Mucosa of rectum (tissue), 2 donors: ENCODE results near the gene CEP104.
"Not testable (repeated sequence)": the region's sequence is repeated elsewhere in the genome, so short reads cannot be mapped to it uniquely, and the experiment has no call there.

Experiments
- H3K27ac ChIP-seq, 2 donors: one replicate each; pipeline ENCODE4 v1.7.0; 2013; ENCODE audit warnings: inconsistent platforms in 2 of 2, low read depth in 2 of 2, low read length in 2 of 2
- H3K27me3 ChIP-seq, 2 donors: one replicate each; pipeline ENCODE4 v1.7.0; 2013; ENCODE audit warnings: low read length in 2 of 2; ENCODE audit not compliant: control insufficient read depth in 2 of 2, insufficient read depth in 2 of 2
- H3K36me3 ChIP-seq, 2 donors: one replicate each; pipeline ENCODE4 v1.7.0; 2013; ENCODE audit warnings: low read length in 2 of 2; ENCODE audit not compliant: control insufficient read depth in 2 of 2, insufficient read depth in 2 of 2
- H3K4me1 ChIP-seq, 2 donors: one replicate each; pipeline ENCODE4 v1.7.0; 2013; ENCODE audit warnings: low read length in 2 of 2, mild to moderate bottlenecking in 1 of 2; ENCODE audit not compliant: control insufficient read depth in 2 of 2, insufficient read depth in 2 of 2
- H3K4me3 ChIP-seq, 2 donors: one replicate each; pipeline ENCODE4 v1.7.0; 2013; ENCODE audit warnings: low read length in 2 of 2
- H3K9ac ChIP-seq, 2 donors: one replicate each; pipeline ENCODE4 v1.7.0; 2013; ENCODE audit warnings: low read length in 2 of 2, low read depth in 1 of 2, mild to moderate bottlenecking in 1 of 2
- H3K9me3 ChIP-seq, 2 donors: one replicate each; pipeline ENCODE4 v1.7.0; 2013; ENCODE audit warnings: low read length in 2 of 2; ENCODE audit not compliant: control insufficient read depth in 2 of 2
- donor health status: healthy.
- donor health status: Normal muscosa, but diverticular disease.

The CEP104 gene

DNA sequence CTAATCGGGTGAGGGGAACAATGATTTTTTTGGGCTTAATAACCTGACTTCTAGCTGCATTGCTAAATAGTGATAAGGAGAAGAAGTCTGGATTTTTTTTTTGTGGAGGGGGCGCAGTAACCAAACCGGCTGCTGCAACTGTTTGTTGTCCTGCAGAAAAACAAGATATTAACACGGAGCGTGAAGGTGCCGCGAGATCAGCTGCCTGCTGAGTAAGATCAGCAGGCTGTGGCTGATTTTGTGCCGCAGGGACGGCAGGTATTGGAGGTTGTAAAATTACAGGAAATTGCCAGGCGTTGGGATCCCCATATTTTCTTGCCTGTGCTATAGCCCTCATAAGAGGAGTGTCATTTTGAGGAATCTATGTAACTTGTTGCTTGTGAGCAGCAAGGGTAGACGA is 52.0 kb downstream of the CEP104 start:
- no peaks in the 10 kb centered on the region for H3K4me1 ChIP-seq
- no peak overlapping the region for H3K9ac ChIP-seq
- H3K4me3 ChIP-seq, result no peak overlapping the region
- H3K27ac ChIP-seq, result no peak overlapping the region
- no peaks in the 10 kb centered on the region for H3K36me3 ChIP-seq
- peaks cover 6 to 10% of the 10 kb centered on the region in 2 donors for H3K27me3 ChIP-seq
- no peaks in the 10 kb centered on the region for H3K9me3 ChIP-seq

DNA sequence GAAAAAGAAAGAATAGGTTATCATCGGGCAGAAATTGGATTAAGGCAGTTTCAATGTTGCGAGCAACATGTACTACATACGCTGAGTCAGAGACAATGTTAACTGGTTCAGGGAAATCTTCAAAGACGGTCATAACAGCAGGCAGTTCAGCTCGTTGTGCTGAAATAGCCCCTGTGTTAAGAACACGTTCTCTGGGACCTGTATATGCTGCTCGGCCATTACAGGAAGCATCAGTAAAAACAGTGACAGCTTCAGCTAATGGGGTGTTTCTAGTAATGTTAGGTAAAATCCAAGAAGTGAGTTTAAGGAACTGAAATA is 52.4 kb downstream of the CEP104 start:
- H3K4me3 ChIP-seq, H3K27ac ChIP-seq, H3K4me1 ChIP-seq, H3K9me3 ChIP-seq, H3K9ac ChIP-seq, H3K36me3 ChIP-seq: not testable (repeated sequence)
- peaks cover 8 to 10% of the 10 kb centered on the region in 2 donors for H3K27me3 ChIP-seq

DNA sequence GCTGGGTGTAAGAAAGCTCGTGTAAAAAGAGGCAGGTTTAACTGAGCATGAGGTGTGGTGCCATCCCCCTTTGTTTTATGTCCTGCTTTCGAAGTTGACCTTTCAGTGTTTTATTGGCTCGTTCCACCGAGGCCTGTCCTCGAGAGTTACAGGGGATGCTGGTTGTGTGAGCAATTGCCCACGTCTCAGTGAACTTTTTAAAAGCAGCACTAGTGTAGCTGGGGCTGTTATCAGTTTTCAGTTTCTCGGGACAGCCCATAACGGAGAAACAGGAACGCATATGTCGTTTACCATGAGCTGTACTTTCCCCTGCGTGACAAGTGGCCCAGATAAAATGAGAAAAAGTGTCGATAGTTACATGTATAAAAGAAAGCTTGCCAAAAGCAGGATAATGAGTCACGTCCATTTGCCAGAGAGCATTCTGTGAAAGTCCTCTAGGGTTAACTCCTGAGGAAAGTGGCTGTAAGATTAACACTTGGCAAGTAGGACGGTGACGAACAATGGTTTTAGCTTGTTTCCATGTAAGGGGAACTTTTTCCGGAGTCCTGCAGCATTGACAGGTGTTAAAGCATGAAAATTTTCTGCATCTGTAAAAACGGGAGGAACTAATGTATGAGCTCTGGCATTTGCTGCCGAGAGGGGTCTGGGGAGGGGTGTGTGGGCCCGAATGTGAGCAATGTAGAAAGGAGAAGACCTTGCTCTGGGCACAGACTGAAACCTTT is 52.9 kb downstream of the CEP104 start:
- no peaks in the 10 kb centered on the region for H3K36me3 ChIP-seq
- no peaks in the 10 kb centered on the region for H3K9me3 ChIP-seq
- no peak overlapping the region for H3K9ac ChIP-seq
- peaks cover 8 to 10% of the 10 kb centered on the region in 2 donors for H3K27me3 ChIP-seq
- H3K4me1 ChIP-seq, result no peaks in the 10 kb centered on the region
- no peak overlapping the region for H3K27ac ChIP-seq
- H3K4me3 ChIP-seq, result no peak overlapping the region

DNA sequence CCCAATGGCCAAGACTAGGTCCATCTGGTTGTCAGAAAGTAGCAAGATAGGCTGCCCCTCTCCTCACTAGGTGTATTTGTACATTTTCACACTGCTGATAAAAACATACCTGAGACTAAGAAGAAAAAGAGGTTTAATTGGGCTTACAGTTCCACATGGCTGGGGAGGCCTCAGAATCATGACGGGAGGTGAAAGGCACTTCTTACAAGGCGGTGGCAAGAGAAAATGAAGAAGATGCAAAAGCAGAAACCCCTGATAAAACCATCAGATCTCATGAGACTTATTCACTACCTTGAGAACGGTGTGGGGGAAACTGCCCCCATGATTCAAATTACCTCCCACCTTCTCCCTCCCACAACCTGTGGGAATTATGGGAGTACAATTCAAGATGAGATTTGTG is 56.2 kb downstream of the CEP104 start:
- not testable (repeated sequence) for H3K9ac ChIP-seq, H3K4me1 ChIP-seq, H3K9me3 ChIP-seq, H3K36me3 ChIP-seq, H3K4me3 ChIP-seq, H3K27ac ChIP-seq
- peaks cover 8 to 10% of the 10 kb centered on the region in 2 donors for H3K27me3 ChIP-seq

DNA sequence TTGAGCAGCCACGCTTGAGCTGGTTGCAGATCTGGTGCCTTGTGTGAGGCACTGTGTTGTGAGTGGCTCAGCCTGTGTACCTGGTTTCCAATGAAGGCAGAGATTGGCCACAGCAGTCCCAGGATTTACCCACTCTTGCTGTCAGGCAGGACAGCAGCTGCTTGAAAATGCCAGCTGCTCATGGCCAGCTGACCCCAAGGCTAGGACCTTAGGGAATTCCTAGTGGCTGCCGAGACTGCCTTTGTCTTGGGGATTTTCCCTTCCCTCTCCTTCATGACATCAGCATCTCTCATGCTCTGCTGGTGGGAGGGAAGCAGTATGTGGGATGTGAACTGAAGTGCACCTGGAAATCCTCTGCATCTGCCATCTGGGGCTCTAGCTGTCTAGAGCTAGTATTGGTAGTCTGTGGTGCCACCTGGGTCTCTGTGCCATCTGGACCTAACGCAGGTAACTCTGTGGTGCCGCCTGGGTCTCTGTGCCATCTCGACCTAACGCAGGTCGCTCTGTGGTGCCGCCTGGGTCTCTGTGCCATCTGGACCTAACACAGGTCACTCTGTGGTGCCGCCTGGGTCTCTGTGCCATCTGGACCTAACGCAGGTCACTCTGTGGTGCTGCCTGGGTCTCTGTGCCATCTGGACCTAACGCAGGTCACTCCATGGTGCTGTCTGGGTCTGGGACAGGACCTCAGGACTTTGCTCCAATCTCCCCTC is 56.9 kb downstream of the CEP104 start:
- no peak overlapping the region for H3K27ac ChIP-seq
- H3K4me1 ChIP-seq, result peaks cover 5 to 11% of the 10 kb centered on the region in 2 donors
- H3K9ac ChIP-seq, result no peak overlapping the region
- H3K27me3 ChIP-seq, result peaks cover 8 to 10% of the 10 kb centered on the region in 2 donors
- no peaks in the 10 kb centered on the region for H3K36me3 ChIP-seq
- H3K4me3 ChIP-seq, result no peak overlapping the region
- H3K9me3 ChIP-seq, result no peaks in the 10 kb centered on the region

DNA sequence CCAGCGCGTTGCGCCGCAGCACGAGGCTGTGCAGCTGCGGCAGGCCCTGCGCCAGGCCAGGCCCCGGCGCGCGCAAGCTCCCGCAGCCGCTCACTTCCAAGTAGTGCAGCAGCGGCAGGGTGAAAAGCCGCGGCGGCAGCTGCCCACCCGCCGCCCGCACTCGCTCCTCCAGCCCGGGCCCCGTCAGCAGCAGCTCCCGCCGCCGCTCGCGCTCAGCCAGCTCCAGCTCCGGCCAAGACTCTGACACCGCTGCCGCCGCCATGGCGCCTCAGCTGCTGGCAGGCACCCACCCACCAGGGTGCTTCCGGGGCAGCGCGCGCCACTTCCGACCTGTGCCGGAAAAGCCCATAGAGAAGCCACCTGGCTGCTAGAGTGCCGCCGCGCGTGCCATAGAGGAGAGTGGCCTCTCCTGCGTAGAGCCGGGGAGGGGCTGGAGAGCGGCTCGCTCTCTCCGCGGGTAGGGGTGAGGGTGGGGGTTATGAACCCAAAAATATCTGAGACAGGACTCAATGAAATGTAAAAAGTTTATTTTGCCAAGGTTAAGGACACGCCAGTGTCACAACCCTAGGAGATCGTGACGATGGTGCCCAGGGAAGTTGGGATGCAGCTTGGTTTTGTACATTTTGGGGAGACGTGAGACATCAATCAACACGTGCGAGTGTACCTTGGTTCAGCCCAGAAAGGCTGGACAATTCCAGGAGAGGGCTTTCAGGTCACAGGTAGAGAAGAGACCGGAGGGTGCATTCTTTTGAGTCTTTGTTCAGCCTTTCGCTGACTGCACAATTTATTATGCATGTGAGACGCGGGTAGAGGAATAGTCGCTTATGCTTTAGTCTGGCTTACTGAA is 60.6 kb downstream of the CEP104 start, which contains the start of gene LRRC47:
Gene LRRC47, minus strand, starts transcription at position 284 of the 847 bp plus-strand sequence. Its CDS starts 22 bp downstream, at position 262.
- Histone ChIP-seq H3K27ac (peak within 1 kb of the TSS in 1 of 2 donors; percentile 43), H3K9me3 (no peaks in the 10 kb centered on the region), H3K27me3 (peaks cover 0 to 5% of the 10 kb centered on the region in 2 donors), H3K4me1 (peaks cover 10 to 13% of the 10 kb centered on the region in 2 donors), H3K36me3 (peaks cover 0 to 3% of the 10 kb centered on the region in 2 donors), H3K9ac (peak within 1 kb of the TSS; percentile 65 to 78), H3K4me3 (peak within 1 kb of the TSS; percentile 69 to 89)

DNA sequence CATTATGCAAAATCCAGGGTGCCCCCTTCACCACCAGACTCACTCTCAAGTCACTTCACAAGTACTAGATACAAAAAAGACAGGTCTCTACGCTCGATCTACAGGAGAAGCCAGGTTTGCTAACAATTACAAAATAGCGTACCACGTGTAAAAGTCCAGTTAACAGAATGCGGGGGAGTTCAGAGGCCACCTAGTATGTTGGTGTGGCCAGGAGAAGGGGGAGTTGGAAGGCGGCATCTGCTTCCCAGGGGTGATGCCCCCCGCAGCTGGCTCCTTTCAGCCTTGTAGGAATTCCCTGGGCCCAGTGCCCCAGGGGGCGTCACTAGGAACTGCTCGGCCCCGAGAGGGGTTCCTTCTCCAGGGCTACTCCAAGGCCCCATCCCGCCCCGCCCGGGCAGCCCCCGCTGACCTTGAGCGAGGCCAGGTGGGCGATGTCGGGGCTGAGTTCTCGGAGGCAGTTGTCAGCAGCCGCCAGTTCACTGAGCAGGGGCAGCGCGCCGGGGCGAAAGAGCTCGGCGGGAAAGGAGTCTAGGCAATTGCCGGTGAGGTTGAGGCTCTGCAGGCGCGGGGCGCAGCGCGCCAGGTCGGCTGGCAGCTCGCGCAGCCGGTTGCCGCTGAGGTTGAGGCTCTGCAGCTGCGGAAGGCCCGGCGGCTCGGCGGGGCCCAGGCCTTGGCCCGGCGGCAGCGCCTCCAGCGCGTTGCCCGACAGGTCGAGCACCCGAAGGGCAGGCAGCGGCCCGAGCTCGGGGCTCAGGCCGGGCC is 61.4 kb downstream of the CEP104 start:
- Histone ChIP-seq H3K36me3 (peaks cover 3 to 7% of the 10 kb centered on the region in 2 donors), H3K9me3 (no peaks in the 10 kb centered on the region), H3K27me3 (peaks cover 0 to 5% of the 10 kb centered on the region in 2 donors), H3K9ac (peak overlapping the region; percentile 63 to 65), H3K4me1 (peaks cover 10 to 13% of the 10 kb centered on the region in 2 donors), H3K4me3 (peak overlapping the region; percentile 69 to 89), H3K27ac (peak overlapping the region in 1 of 2 donors; percentile 43)

DNA sequence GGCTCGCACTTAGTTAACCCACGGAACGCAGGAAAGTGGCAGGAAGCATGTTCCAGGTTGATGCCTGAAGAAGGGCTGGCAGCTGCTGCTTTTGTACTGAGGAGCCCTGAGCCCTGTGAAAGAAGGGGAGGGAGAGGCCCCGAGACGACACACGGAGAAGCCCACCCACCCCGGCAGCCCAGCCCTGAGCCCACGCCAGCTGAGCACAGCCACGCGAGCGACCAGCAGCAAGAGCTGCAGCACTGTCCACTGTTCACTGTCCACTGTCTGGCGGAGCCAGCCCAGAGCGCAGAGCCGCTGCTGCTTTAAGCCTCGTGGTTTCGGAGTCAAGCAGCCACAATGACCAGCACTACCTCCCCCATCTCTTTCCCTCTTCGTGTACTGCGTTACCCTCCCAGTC is 66.1 kb downstream of the CEP104 start:
- Histone ChIP-seq H3K4me3 (no peak overlapping the region), H3K36me3 (peaks cover 11 to 35% of the 10 kb centered on the region in 2 donors), H3K4me1 (peaks cover 8 to 10% of the 10 kb centered on the region in 2 donors), H3K9me3 (no peaks in the 10 kb centered on the region), H3K9ac (no peak overlapping the region), H3K27me3 (no peaks in the 10 kb centered on the region), H3K27ac (no peak overlapping the region)

DNA sequence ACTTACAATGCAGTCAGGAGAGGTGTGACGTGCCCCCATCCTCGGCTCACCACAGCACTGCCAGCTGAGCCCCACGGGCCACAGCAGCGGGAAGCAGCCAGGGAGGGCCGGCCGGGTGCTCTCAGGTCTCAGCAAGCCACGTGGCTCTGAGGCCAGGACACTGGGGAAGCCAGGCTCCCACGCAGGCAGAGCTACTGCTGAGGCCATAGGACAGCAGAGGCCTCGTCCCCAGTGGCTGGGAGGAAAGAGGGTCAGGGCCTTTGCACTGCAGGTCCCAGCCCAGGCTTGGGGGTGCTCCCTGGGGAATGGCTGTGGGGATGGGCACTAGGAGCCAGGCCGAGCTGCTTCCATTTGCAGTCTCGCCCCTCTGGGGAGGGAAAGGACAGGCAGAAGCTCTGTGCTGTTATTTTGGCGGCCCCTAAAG is 66.5 kb downstream of the CEP104 start:
- H3K4me1 ChIP-seq, result peaks cover 6 to 9% of the 10 kb centered on the region in 2 donors

More for the DNA sequence above, 66.5 kb downstream of the CEP104 start:
- H3K9ac ChIP-seq, result no peak overlapping the region
- no peaks in the 10 kb centered on the region for H3K27me3 ChIP-seq
- peaks cover 11 to 35% of the 10 kb centered on the region in 2 donors for H3K36me3 ChIP-seq
- H3K4me3 ChIP-seq, result no peak overlapping the region
- no peak overlapping the region for H3K27ac ChIP-seq
- H3K9me3 ChIP-seq, result no peaks in the 10 kb centered on the region
